ENCODE measurements around the gene SHC4.
"Not testable (repeated sequence)": the region's sequence is repeated elsewhere in the genome, so short reads cannot be mapped to it uniquely, and the experiment has no call there.

Gene SHC4, protein sequence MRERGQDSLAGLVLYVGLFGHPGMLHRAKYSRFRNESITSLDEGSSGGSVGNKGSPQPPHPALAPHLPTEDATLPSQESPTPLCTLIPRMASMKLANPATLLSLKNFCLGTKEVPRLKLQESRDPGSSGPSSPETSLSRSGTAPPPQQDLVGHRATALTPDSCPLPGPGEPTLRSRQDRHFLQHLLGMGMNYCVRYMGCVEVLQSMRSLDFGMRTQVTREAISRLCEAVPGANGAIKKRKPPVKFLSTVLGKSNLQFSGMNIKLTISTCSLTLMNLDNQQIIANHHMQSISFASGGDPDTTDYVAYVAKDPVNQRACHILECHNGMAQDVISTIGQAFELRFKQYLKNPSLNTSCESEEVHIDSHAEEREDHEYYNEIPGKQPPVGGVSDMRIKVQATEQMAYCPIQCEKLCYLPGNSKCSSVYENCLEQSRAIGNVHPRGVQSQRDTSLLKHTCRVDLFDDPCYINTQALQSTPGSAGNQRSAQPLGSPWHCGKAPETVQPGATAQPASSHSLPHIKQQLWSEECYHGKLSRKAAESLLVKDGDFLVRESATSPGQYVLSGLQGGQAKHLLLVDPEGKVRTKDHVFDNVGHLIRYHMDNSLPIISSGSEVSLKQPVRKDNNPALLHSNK

DNA sequence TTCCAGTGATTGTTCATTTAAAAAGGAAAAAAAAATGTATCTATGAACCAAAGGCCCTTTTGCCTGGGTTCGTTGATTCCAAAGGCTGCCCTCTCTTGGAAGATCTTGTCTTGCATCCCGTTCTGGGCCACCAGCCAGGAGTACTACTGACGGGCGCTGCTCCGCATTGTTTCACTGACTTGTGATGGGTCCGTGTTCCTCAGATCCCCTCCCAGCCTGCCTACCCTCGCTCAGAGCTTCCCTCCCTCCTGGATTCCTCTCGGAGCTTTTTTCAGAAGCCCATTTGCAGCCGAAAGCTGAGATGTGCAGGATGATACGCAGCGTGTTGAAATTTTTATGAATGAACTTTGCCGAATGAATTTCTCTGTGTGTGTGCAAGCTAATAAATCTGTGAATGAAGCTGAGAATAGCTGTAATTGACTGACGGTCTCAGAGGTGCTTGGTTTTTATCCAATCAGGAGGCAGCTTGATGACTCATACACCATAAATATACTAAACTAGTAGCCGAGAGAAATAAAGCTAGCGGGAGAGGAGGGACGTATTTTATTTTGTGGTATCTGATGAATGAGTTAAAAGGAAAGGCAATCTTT, at the start of gene SHC4:
Gene SHC4 (minus strand): TSS at position 396 of the 590 bp plus-strand sequence. CDS start 904 bp downstream, outside the sequence.
- peak; percentile 32 for DNase-seq

DNA sequence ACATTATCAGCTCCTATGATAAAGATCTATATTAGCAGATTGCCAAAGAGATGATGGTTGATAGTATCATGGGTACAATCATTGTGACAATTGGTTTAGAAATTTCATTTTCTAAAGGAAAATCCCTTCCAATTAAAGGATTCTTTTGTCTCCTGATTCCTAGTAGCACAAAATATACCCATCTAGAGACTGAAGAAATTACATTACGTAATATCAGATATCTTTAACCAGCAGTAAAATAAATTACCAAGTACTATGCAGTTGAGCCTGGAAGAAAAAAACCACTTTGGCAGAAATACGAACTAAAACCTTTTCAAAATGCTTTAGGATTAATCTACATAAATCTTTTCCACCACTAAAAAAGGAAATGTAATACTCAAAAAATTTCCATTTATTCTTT, 35.6 kb upstream of the SHC4 start:
- no peak for DNase-seq

DNA sequence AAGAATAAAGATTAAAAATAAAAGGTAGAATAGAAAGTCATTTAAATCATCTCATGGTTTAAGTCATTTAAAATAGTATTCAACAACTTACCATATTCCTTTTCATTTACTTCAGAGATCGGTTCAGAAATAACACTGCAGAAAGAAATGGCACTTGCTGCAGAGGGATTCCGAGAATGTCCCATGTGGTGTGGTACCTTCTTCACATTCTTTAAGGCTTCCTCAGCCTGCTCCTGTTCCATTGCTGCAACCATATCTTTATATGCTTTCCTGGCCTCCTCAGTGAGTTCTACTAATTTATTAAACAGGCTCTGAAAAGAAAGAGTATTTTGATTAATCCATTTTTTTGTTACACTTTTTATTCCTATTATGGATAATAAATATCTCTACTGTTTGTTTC, 32.6 kb upstream of the SHC4 start:
- no peak for DNase-seq

DNA sequence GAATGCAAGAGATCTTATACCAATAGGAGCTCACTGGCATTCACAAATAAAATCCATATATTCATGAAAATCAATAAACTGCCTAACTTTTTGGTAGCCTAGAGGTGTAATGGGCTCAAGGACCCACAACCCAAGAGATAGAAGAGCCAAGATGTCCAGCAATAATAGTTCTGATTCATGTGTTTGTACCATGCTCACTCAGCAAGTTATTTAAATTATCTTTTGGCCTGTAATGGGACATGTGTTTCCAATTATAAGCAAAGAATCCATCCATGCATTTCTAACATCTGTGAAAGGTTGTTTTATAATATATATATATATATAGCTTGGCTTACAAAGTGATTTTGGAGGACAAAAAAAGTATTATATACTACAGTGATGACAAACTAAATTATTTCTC, 29.7 kb upstream of the SHC4 start:
- DNase-seq = no peak

DNA sequence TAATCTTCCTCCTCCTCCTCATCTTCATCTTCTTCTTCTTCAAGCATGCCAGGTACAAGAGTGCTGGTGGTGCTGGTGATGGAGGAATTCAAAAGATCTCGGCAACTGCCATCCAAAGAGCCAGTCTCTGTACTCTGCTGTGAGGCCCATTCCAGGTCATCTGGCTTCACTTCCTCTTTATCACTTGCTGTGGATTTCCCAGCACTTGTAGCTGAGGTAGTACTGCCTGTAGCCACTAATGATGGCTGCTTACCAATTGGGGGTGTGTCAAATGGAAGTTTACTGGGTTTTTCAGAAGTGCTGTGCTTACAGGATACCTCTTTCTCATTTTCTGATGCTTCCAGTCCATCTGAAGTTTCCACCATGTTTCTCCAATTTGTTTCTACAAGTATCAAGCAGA, 28.8 kb upstream of the SHC4 start:
- DNase-seq = no peak

DNA sequence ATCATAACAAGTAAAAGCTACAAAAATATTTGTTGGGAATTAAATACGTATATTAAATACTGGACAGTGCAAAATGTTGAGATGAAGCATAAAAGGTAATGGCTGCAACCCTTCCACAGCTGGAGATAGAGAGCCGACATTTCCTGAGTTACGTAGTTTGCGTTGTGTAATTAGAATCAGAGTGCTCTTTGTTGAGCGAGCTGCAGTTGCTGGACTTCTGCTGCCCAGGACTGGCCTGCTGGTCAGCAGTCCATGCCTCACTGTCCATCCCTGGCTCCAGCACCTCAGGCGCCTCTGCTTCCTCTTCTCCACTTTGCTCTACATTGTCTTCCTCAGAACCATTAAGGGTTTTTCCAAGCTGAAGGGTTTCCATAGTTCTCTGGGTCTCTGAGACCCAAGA, 28.4 kb upstream of the SHC4 start:
- DNase-seq = no peak

DNA sequence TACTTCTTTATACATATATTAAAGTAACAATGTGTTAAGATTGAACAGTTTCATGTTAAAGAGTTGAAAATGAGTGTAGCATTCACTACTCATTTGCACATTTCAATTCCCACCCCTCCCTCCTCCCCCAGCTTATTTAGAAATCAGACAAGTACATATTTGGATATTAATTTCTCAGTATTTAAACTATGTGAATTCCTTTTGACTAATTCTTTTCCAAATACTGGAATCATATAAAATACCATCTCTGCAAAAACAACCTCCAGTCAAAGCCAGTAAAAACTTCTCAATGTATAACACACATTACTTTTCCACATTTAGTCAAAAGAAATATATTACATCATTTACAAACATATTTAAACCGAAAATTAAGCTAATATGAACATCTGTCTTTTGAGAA, 25.5 kb upstream of the SHC4 start:
- DNase-seq = no peak

DNA sequence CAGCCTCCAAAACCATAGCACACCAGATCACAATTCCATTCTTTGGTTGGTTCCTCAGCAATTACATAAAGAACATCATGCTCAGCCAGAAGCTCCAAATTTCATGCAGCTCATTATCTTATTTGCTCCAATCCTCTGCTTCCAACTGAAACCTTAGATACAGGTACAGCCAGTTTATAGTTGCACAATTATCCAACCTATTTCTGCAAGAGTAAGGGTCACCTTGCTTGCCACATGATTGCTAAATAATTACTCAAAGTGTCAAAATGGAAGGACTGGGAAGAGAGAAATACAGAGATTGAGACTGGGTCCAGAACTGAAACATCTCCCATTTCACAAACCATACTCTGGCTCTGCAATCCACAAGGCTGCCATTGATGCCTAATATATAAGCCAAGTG, 23.4 kb upstream of the SHC4 start:
- no peak for DNase-seq

DNA sequence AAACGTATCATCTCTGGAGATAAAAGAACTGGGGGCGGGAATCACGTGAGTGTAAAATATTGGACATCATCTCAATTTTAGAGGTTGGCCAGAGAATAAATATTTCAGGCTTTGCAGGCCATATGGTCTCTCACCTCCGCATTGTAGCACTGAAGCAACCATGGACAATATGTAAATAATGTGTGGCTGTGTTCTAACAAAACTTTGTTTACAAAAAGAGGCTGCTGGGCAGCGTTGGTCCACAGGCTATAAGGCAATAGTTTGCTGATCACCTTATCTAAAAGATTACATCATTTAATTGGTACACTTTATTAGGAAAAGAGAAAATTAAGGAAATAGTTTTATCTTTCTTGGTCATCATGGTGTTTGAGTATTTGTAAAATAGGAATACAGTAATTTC, 22.5 kb upstream of the SHC4 start:
- no peak for DNase-seq

DNA sequence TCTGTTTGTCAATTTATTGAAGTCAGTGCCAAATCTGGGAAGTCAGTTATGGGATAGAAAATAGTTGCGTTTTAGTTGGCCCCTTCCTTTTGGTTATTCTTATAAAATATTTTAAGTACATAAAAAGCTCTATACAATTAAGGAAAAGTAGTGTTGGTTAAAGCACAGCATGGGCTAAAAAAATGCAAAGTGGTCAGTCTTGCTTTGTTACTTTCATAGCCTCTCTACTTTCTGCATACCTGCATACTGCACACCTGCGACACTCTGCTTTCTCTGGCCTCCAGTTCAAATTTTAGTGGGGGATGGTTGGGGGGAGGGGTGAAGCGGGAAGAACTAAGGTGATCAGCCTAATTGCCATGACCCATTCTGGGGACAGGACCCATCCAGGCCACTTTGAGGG, 21.8 kb upstream of the SHC4 start:
- no peak for DNase-seq

DNA sequence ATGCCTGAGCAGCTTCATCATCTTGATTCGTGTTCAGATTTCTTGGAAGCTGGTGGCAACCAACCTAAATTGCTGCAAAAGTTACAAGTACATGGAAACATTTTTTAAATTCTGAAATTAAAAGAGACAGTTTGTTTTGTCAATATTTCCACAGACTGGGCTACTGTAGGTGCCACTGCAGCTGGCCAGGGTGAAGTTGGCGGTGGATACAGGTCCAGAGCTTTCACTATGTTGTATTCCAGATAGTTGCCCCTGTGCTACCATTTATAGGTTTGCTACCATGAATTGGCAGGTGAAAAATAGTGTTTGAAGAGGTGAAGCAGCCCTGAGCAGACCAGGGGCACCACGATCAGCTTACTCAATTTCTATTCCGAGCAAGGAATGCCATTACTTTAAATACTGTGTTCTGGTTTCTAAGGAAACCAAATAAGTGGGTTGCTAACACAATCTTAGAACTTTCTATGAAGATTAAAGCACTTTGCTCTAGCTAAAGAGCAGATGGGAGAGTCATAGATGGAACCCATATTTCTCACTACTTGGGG, 21.2 kb upstream of the SHC4 start:
- DNase-seq = no peak

DNA sequence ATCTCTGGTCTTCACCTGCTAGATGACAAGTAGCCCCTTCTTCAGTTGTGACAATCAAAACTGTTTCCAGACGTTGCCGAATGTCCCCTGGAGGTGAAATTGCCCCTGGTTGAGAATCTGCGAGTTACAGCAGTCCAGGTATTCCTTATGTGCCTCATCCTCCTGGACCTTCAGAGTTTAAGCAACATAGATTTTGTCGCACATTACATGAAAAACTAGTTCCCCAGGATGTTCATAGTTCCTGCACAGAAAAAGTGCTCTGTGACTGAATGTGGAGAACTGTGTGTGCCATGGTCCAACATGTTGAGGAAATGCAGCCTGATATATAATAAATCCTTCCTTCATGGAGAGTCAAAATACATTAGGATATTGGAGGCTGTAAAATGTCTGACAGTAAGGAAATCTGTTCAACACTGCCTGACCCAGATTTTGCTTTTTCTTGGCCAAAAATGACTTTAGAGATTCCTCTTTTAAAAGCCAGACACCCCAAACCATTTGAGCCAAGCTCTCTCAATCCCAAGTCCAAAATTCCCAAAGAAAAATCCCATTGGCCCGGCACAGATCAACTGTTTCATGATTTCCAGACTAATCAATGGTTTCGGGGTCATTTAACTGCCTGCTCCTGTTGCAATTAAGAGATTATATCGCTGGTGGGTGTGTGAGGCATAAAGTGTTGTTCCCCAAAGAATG, 20.4 kb upstream of the SHC4 start:
- no peak for DNase-seq

DNA sequence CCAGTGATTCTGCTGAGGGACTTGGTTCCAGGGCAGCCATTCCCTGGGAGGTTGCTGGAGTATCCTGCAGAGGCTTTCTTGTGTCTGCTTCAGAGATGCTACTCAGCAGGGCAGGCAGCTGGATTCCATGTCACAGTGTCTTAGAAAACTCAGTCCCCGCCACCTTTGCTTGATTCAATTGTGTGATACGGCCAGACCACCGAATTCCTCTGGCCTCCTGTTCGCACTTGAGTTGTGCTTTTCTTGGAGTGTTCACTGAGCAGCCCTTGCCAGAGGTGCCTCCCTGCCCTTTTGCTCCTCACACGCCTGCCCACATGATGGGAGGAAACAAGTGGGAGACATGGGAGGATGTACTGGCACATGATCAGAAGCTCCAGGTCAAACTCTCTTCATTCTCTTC, 19.6 kb upstream of the SHC4 start:
- DNase-seq = no peak

DNA sequence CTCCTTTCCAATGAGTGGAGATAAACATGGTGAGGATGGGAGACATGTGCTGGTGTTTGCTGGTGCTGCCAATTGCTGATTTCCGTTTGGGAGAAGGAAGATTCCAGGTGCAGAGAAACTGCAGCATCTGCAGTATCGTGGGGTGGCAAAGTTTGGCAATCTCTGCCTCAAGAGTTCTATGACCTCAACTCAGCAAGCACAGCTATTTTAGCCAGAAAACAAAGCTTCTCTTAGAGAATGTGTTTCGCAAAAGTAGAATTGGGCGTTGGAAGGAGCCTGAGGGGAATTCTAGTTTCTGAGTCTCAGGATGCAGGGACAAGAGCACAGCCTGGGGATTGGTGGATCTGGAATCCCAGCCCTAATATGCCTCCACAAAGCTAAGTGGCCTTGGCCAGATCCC, 18.2 kb upstream of the SHC4 start:
- no peak for DNase-seq

DNA sequence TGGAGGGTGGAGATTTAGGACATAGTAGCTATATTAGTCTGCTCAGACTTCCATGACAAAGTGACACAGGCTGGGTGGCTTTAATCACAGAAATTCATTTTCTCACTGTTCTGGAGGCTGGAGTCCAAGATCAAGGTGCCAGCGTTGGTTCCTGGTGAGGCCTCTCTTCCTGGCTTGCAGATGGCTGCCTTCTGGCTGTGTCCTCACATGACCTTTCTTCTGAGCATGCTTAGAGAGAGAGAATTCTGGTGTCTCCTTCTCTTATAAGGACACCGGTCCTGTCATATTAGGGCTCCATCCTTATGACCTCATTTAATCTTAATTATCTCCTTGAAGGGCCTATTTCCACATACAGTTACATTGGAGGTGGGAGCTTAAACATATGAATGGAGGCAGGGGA, 14.9 kb upstream of the SHC4 start:
- DNase-seq = no peak

DNA sequence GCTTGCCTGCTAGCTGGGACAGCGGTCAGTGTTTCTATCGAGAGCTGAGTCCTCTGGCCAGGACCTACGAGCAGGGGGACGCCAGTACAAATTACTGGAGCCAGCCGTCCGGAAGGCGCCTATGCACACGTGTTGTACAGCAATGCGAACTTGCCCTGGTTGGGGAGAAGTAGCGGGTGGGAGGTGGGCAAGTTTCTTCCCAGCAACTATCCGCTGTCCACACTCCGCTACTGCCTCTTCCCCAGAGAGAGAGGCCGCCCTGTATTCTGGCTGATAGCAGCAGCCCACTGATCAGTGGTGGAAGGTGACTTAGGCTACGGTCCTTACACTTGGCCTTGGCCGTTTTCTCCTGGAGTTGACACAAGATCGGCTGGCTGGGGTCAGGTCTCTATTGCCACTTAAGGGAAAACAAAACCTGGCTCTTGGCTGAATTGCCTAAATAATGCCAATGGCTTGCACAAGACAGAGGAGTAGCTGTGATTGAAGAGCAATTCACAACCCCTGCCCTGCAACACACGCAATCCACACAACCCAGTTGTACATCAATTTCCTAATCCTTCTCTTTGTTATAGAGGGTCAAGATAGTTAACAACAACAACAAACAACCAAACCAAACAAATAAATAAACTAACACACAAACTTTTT, 12.8 kb upstream of the SHC4 start:
- no peak for DNase-seq

DNA sequence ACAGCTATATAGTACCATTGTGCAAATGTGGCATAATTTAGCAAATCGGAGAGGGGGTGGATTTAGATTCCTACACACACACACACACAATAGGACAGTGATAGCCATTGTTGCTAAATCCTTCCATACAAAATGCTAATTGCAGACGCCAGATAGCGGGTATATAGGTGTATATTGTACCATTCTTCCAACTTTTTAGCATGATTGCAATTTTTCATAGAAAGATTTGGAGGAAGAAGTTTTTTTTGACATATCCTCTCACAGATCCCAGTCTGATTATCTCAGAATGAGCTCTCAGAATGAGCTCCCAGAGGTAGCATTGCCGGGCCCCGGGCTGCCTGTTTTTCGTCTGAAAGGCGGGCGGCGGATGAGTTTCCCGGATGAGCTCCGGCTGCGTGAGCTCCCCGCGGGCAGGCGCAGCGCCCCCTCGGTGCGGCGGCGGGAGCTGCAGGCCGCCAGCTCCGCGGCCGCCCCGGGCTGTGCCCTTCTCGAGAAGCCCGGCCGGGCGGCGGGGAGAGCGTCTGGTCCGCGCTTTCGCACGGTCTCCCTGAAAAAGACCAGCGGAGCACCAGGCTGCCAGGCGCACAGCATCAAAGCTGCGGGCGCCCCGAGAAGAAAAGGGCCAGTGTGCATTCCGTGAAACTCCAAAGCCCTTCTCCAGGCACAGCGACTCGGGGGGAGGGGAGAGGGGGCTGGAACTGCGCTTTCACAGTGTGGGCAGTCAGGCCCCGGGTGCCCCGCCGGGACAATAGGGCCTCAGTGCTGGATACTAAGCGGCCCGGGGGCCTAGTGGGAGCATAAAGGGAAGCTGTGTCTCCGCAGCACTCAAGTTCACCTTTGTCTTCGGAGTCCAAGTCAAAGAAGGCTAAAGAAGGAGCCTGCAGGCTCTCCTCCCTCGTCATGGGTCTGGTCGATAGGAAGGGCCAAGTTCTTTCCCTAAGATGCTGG, 12.0 kb upstream of the SHC4 start:
- peak; percentile 24 for DNase-seq

DNA sequence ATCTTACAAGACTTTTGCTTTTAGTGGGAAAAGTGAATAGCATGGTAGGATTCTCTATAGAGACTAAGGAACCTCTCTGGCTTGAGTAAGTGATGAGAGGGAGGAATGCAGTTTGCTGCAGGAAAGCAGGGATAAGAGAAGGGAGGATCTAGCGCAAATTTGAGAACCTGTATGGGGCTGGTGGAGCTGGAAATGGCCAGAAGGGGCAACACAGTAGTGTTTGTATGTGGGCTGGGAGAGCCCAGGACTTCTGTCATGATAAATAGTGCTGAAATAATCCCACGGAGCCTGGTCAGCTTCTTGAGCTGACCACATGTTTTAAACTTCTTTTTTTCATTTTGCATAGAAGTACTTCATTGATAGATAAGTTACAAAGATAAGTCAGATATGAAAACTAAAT, 11.2 kb upstream of the SHC4 start:
- no peak for DNase-seq

DNA sequence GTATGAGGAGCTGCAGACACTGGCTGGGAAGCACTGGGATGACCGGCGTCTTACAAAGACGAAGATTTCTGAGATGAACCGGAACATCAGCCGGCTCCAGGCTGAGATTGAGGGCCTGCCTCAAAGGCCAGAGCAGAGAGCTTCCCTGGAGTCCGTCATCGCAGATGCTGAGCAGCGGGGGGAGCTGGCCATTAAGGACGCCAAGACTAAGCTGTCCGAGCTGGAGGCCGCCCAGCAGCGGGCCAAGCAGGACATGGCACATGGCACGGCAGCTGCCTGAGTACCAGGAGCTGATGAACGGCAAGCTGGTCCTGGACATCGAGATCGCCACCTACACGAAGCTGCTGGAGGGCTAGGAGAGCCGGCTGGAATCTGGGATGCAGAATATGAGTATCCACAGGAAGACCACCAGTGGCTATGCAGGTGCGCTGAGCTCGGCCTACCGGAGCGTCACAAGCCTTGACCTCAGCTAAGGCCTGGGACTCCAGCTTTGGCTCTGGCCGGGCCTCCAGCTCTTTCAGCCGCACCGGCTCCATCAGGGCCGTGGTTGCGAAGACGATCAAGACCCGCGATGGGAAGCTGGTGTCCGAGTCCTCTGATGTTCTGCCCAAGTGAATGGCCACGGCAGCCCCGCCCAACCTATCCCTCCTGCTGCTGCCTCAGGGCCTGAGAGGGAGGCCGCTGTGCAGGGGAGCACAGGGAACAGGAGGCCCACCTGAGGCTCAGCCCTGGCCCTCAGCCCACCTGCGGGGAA, 9.2 kb upstream of the SHC4 start:
- DNase-seq = no peak

DNA sequence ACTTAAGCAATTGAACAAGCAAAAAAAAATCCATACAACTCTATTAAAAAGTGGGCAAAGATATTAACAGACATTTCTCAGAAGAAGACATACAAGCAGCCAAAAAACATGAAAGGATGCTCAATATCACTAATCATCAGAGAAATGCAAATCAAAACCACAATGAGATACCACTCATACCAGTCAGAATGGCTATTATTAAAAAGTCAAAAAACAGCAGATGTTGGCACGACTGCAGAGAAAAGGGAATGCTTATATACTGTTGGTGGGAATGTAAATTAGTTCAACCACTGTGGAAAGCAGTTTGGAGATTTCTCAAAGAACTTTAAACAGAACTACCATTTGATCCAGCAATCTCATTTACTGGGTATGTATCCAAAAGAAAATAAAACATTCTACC, 7.2 kb upstream of the SHC4 start:
- DNase-seq = not testable (repeated sequence)

DNA sequence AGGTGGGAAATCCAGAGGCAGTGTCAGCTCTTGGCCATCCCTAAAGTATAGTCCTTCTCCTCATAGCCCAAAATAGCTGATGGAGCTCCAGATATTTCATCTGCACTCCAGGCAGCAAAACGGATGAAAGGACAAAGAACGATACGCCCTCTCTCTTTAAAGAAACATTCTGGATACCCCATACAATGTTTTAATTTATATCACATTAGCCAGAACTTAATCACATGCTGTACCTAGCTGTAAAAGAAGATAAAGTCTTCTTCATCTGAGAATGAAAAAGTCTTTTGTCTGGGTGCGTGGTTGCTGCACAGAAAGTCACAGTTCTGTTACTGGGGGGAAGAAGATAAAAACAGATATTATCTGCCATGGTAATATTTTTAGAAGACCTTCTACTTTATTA, 4.3 kb upstream of the SHC4 start:
- no peak for DNase-seq

Data from DMS 273 treated with DMSO at 0.1 percent for 48 hours (cell line).